RWPE2 (cell line): ENCODE results near the gene LOXHD1.

Experiments
- ATAC-seq: fragments of 200-7000 bp; cut with Tn5 transposase; 3 replicates; pipeline ENCODE4 v1.9.1; 2021; ENCODE audit warnings: low read depth
- DNase-seq: peaks from one replicate; pipeline ENCODE4 v3.0.0-alpha.2; 2020; ENCODE audit warnings: low spot score
- H3K27ac ChIP-seq: fragments of 450-650 bp; 2 replicates; pipeline ENCODE4 v1.5.1; 2017; ENCODE audit warnings: mild to moderate bottlenecking; ENCODE audit not compliant: poor library complexity, severe bottlenecking
- H3K27me3 ChIP-seq: fragments of 250-450 bp; sonication (Bioruptor Pico); 2 replicates; pipeline ENCODE4 v1.5.1; 2021; ENCODE audit warnings: mild to moderate bottlenecking, moderate library complexity; ENCODE audit not compliant: insufficient read depth, poor library complexity, severe bottlenecking
- H3K36me3 ChIP-seq: fragments of 250-450 bp; sonication (Bioruptor Pico); 2 replicates; pipeline ENCODE4 v1.5.1; 2020; ENCODE audit warnings: low read depth, mild to moderate bottlenecking, moderate library complexity
- H3K4me1 ChIP-seq: fragments of 250-450 bp; sonication (Bioruptor Pico); 2 replicates; pipeline ENCODE4 v1.5.1; 2021; ENCODE audit warnings: mild to moderate bottlenecking, moderate library complexity; ENCODE audit not compliant: insufficient read depth, poor library complexity, severe bottlenecking
- H3K4me3 ChIP-seq: fragments of 250-450 bp; sonication (Bioruptor Pico); 2 replicates; pipeline ENCODE4 v1.5.1; 2021; ENCODE audit warnings: mild to moderate bottlenecking, moderate library complexity; ENCODE audit not compliant: severe bottlenecking
- H3K9me3 ChIP-seq: fragments of 250-450 bp; sonication (Bioruptor Pico); 2 replicates; pipeline ENCODE4 v1.5.1; 2021; ENCODE audit warnings: mild to moderate bottlenecking, moderate library complexity; ENCODE audit not compliant: severe bottlenecking
- TF ChIP-seq, protein P1 (sequence below): fragments of 450-650 bp; IDR thresholded peaks from one replicate; pipeline ENCODE4 v1.5.1; 2017; ENCODE audit warnings: mild to moderate bottlenecking, moderate library complexity; ENCODE audit not compliant: poor library complexity, severe bottlenecking

The LOXHD1 gene

DNA sequence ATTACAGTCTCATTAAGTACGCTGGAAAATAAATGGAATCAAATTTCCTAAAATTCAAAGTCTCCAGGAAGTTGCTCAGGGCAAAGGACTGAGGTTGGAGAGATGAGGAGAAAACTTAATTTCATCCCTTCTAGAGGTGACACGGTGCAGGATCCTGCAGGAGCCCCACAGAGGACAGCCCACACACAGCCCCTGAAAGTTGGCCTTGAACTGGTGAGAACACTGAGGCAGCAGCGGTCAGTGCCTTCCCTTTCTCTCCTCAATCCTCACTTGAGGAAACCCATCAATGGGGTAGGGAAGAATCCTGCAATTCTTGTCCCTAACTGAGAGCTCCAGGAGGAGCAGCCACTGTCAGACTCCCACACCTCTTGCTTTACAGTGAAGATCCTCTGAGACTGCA, 37.5 kb downstream of the LOXHD1 start:
- TF ChIP-seq, protein P1, sequence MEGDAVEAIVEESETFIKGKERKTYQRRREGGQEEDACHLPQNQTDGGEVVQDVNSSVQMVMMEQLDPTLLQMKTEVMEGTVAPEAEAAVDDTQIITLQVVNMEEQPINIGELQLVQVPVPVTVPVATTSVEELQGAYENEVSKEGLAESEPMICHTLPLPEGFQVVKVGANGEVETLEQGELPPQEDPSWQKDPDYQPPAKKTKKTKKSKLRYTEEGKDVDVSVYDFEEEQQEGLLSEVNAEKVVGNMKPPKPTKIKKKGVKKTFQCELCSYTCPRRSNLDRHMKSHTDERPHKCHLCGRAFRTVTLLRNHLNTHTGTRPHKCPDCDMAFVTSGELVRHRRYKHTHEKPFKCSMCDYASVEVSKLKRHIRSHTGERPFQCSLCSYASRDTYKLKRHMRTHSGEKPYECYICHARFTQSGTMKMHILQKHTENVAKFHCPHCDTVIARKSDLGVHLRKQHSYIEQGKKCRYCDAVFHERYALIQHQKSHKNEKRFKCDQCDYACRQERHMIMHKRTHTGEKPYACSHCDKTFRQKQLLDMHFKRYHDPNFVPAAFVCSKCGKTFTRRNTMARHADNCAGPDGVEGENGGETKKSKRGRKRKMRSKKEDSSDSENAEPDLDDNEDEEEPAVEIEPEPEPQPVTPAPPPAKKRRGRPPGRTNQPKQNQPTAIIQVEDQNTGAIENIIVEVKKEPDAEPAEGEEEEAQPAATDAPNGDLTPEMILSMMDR, result no peak
- H3K36me3 ChIP-seq, result no peaks in the 10 kb centered on the region
- no peaks in the 10 kb centered on the region for H3K9me3 ChIP-seq
- no peaks in the 10 kb centered on the region for H3K4me1 ChIP-seq
- no peak overlapping the region for H3K4me3 ChIP-seq
- DNase-seq, result no peak
- no peak for ATAC-seq
- H3K27me3 ChIP-seq, result no peaks in the 10 kb centered on the region
- no peak overlapping the region for H3K27ac ChIP-seq

DNA sequence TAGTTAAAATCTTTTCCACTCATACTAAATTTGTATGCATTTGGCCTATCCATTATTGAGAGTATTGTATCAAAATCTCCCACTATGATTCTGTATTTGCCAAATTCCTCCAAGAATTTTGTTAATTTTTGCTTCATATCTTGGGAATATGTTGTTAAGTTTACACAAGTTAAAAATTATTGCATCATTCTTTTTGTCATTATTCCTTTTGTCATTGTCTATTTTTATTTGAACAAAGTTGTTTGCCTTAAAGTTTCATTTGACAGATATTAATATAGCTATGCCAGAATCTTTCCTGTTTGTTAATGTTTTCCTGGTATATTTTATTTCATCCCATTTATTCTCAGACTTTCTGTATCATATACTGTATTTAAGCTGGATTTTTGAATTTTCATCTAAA, 41.3 kb downstream of the LOXHD1 start:
- no peaks in the 10 kb centered on the region for H3K9me3 ChIP-seq
- ATAC-seq, result no peak
- no peak overlapping the region for H3K27ac ChIP-seq
- TF ChIP-seq, protein P1, result no peak
- H3K4me3 ChIP-seq, result no peak overlapping the region
- no peak for DNase-seq
- H3K36me3 ChIP-seq, result no peaks in the 10 kb centered on the region
- no peaks in the 10 kb centered on the region for H3K4me1 ChIP-seq
- H3K27me3 ChIP-seq, result peaks cover 17% of the 10 kb centered on the region

- H3K27me3 ChIP-seq, result peaks cover 28% of the 10 kb centered on the region
- H3K9me3 ChIP-seq, result no peaks in the 10 kb centered on the region
- TF ChIP-seq, protein P1, result no peak
- H3K27ac ChIP-seq, result no peak overlapping the region
- no peak overlapping the region for H3K4me3 ChIP-seq
- DNase-seq (no peak), ATAC-seq (no peak)
- no peaks in the 10 kb centered on the region for H3K36me3 ChIP-seq
- no peaks in the 10 kb centered on the region for H3K4me1 ChIP-seq
Measured at GRCh38 chr18:46609048-46609447, 48.0 kb downstream of the LOXHD1 start.

GRCh38 chr18:46607926-46608325, 49.1 kb downstream of the LOXHD1 start:
- H3K27ac ChIP-seq, result no peak overlapping the region

DNA sequence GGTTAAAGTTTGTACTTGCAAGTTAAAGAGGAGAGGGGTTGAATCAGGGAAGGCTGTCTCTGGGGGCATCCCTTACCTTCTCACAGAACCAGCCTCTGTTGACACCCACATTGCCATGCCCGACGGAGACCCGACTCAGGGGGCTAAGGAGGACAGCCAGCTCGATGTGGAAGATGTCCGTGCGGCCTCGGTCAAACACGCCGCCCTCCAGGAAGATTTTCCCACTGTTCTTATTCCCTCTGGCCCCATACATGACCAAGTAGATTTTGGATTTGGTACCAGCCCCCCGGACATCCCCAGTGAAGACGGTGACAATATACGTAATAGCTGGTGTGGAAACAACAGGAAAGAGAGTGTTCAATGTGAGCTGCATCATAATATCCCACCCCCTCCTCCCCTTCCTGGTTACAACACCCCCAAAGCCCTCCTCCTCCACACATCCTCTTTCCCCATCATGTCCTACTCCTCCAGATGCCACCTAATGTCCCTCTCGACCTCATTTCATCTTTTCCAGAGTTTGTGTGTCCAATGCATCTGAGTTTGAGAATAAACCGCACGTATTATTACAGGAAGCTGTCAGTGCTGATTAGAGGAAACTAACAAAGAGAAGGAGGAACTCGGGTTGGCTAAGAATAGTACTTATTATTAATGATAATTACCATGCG, 55.7 kb downstream of the LOXHD1 start:
- H3K27me3 ChIP-seq, result peaks cover 6% of the 10 kb centered on the region
- H3K9me3 ChIP-seq, result no peaks in the 10 kb centered on the region
- H3K4me3 ChIP-seq, result no peak overlapping the region
- DNase-seq (no peak), ATAC-seq (no peak)
- H3K4me1 ChIP-seq, result no peaks in the 10 kb centered on the region
- no peak overlapping the region for H3K27ac ChIP-seq
- H3K36me3 ChIP-seq, result no peaks in the 10 kb centered on the region
- TF ChIP-seq, protein P1, result no peak

More at GRCh38 chr18:46607926-46608325, 49.1 kb downstream of the LOXHD1 start:
- ATAC-seq, result no peak
- Histone ChIP-seq H3K27me3 (peaks cover 27% of the 10 kb centered on the region), H3K9me3 (no peaks in the 10 kb centered on the region), H3K36me3 (no peaks in the 10 kb centered on the region), H3K4me3 (no peak overlapping the region), H3K4me1 (no peaks in the 10 kb centered on the region)
- TF ChIP-seq, protein P1, result no peak
- no peak for DNase-seq
